ENCODE data around the gene CATSPERB.
"Not testable (repeated sequence)": the region's sequence is repeated elsewhere in the genome, so short reads cannot be mapped to it uniquely, and the experiment has no call there.

CATSPERB gene

GRCh38 chr14:91654836-91655235 is 77.0 kb downstream of the CATSPERB start:
- DNase-seq, result no peak

GRCh38 chr14:91653451-91653850 is 78.4 kb downstream of the CATSPERB start:
- no peak for DNase-seq

GRCh38 chr14:91649930-91650329 is 82.0 kb downstream of the CATSPERB start:
- DNase-seq, result no peak

- no peak for DNase-seq
Measured at GRCh38 chr14:91647856-91648255, 84.0 kb downstream of the CATSPERB start.

- DNase-seq, result no peak
Measured at GRCh38 chr14:91636604-91637003, 95.3 kb downstream of the CATSPERB start.

GRCh38 chr14:91624757-91625156 is 107.1 kb downstream of the CATSPERB start:
- no peak for DNase-seq

- DNase-seq, result no peak
Measured at GRCh38 chr14:91614187-91614586, 117.7 kb downstream of the CATSPERB start.

GRCh38 chr14:91613459-91614112 is 118.3 kb downstream of the CATSPERB start:
- DNase-seq, result no peak

- no peak for DNase-seq
Measured at GRCh38 chr14:91611528-91611927, 120.4 kb downstream of the CATSPERB start.

- DNase-seq, result no peak
Measured at GRCh38 chr14:91609161-91609560, 122.7 kb downstream of the CATSPERB start.

- no peak for DNase-seq
Measured at GRCh38 chr14:91607322-91608047, 124.4 kb downstream of the CATSPERB start.

GRCh38 chr14:91606851-91607250 is 125.0 kb downstream of the CATSPERB start:
- no peak for DNase-seq

GRCh38 chr14:91604611-91605010 is 127.3 kb downstream of the CATSPERB start:
- not testable (repeated sequence) for DNase-seq

GRCh38 chr14:91599994-91600393 is 131.9 kb downstream of the CATSPERB start:
- no peak for DNase-seq

GRCh38 chr14:91595736-91596135 is 136.2 kb downstream of the CATSPERB start:
- no peak for DNase-seq

GRCh38 chr14:91593957-91594356 is 137.9 kb downstream of the CATSPERB start:
- DNase-seq, result not testable (repeated sequence)

GRCh38 chr14:91586410-91586809 is 145.5 kb downstream of the CATSPERB start:
- no peak for DNase-seq

- DNase-seq, result no peak
Measured at GRCh38 chr14:91585856-91586255, 146.0 kb downstream of the CATSPERB start.

- no peak for DNase-seq
Measured at GRCh38 chr14:91582761-91583160, 149.1 kb downstream of the CATSPERB start.

- DNase-seq, result no peak
Measured at GRCh38 chr14:91580876-91581577, 150.9 kb downstream of the CATSPERB start.

GRCh38 chr14:91577632-91578233 is 154.2 kb downstream of the CATSPERB start:
- DNase-seq, result no peak

- DNase-seq, result no peak
Measured at GRCh38 chr14:91575469-91576208, 156.2 kb downstream of the CATSPERB start.
